ENCODE measurements around the gene C13orf46.

Gene C13orf46

GRCh38 chr13:113905018-113905417 is 68.9 kb downstream of the C13orf46 start:
- no peak for DNase-seq (ENCODE audit: low spot score)

- peak; percentile 48 for DNase-seq (ENCODE audit: low spot score)
Observed at GRCh38 chr13:113904411-113904810, 69.5 kb downstream of the C13orf46 start.

GRCh38 chr13:113903912-113904311 is 70.0 kb downstream of the C13orf46 start:
- DNase-seq (ENCODE audit: low spot score) = no peak
